Stimulated activated CD4-positive, alpha-beta T cell treated with anti-CD3 and anti-CD28 coated beads, Interleukin-2, amount 100 ng/mL, for 4 hours (primary cell): ENCODE measurements around the gene TRIM33.
"Not testable (repeated sequence)": the region's sequence is repeated elsewhere in the genome, so short reads cannot be mapped to it uniquely, and the experiment has no call there.

Experiments used
- DNase-seq: peaks from one replicate; pipeline ENCODE4 v3.0.0-alpha.2; 2020; ENCODE audit warnings: low read depth

The TRIM33 gene

GRCh38 chr1:114418948-114419347 lies 92.1 kb downstream of the TRIM33 start:
- DNase-seq: not testable (repeated sequence)

- no peak for DNase-seq
Measured at GRCh38 chr1:114397601-114398000, 113.4 kb downstream of the TRIM33 start.

- DNase-seq: no peak
Measured at GRCh38 chr1:114395863-114396262, 115.1 kb downstream of the TRIM33 start.

GRCh38 chr1:114390960-114391359 lies 120.0 kb downstream of the TRIM33 start:
- no peak for DNase-seq

- DNase-seq: no peak
Measured at GRCh38 chr1:114390361-114390760, 120.6 kb downstream of the TRIM33 start.

GRCh38 chr1:114388432-114389003 lies 122.5 kb downstream of the TRIM33 start:
- DNase-seq: no peak

- not testable (repeated sequence) for DNase-seq
Measured at GRCh38 chr1:114387585-114387984, 123.4 kb downstream of the TRIM33 start.

GRCh38 chr1:114387010-114387360 lies 124.0 kb downstream of the TRIM33 start:
- no peak for DNase-seq

- DNase-seq: no peak
Measured at GRCh38 chr1:114386129-114387009, 124.6 kb downstream of the TRIM33 start.

GRCh38 chr1:114384922-114385321 lies 126.1 kb downstream of the TRIM33 start:
- no peak for DNase-seq

- DNase-seq: no peak
Measured at GRCh38 chr1:114379987-114380386, 131.0 kb downstream of the TRIM33 start.

- DNase-seq: no peak
Measured at GRCh38 chr1:114379358-114379757, 131.6 kb downstream of the TRIM33 start.

GRCh38 chr1:114377356-114377755 lies 133.6 kb downstream of the TRIM33 start:
- no peak for DNase-seq

GRCh38 chr1:114369930-114370329 lies 141.1 kb downstream of the TRIM33 start:
- DNase-seq: no peak

GRCh38 chr1:114369266-114369919 lies 141.6 kb downstream of the TRIM33 start:
- DNase-seq: not testable (repeated sequence)

GRCh38 chr1:114368560-114369255 lies 142.3 kb downstream of the TRIM33 start:
- DNase-seq: no peak

GRCh38 chr1:114367810-114368209 lies 143.2 kb downstream of the TRIM33 start:
- no peak for DNase-seq

GRCh38 chr1:114363230-114363629 lies 147.8 kb downstream of the TRIM33 start:
- DNase-seq: not testable (repeated sequence)

- no peak for DNase-seq
Measured at GRCh38 chr1:114359791-114360190, 151.2 kb downstream of the TRIM33 start.

- DNase-seq: no peak
Measured at GRCh38 chr1:114355240-114355639, 155.8 kb downstream of the TRIM33 start.

GRCh38 chr1:114353262-114353661 lies 157.7 kb downstream of the TRIM33 start:
- DNase-seq: no peak

- no peak for DNase-seq
Measured at GRCh38 chr1:114352797-114353196, 158.2 kb downstream of the TRIM33 start.
